ENCODE measurements around the gene ANO1.

- TF ChIP-seq CTCF (IDR thresholded peaks at IDR 0.05) (no peak), POLR2A (IDR thresholded peaks at IDR 0.05) (no peak)
These were observed 102.8 kb downstream of the ANO1 start for GRCh38 chr11:70180906-70181305.
